Activated CD8-positive, alpha-beta T cell treated with anti-CD3 and anti-CD28 coated beads, Interleukin-2, amount 10 ng/mL, durations not matched to agents 7 days and 5 days (primary cell): ENCODE measurements around the gene KPNA1. TPM values are rescaled to one million over a fixed set of nuclear protein-coding genes. Genes with fewer than 3 reads are reported as not detected.
A peak's percentile ranks its signal among the peaks of the same experiment; 100 is the strongest.

Experiments used
- ATAC-seq: fragments of 150-1000 bp; cut with Tn5 transposase; one replicate; pipeline ENCODE4 v1.10.0; 2021; ENCODE audit warnings: moderate library complexity
- CTCF ChIA-PET: fragments of 350-600 bp; sonication (Branson Sonifier 250); formaldehyde crosslinking; loops from one replicate; lab custom pipeline; 2021; ENCODE audit warnings: antibody characterized with exemption; lab: Charles Lee
- POLR2A ChIA-PET: fragments of 350-600 bp; sonication (Branson Sonifier 250); formaldehyde crosslinking; loops from one replicate; lab custom pipeline; 2021; ENCODE audit warnings: antibody characterized with exemption; lab: Charles Lee
- DNase-seq: peaks from one replicate; pipeline ENCODE4 v3.0.0-alpha.2; 2020
- H3K27ac Mint-ChIP-seq: one replicate; pipeline ENCODE4 v1.8.0; 2021; ENCODE audit warnings: mild to moderate bottlenecking, mixed read lengths
- H3K27me3 Mint-ChIP-seq: one replicate; pipeline ENCODE4 v1.8.0; 2021; ENCODE audit warnings: low read depth, mixed read lengths
- H3K36me3 Mint-ChIP-seq: one replicate; pipeline ENCODE4 v1.8.0; 2021; ENCODE audit warnings: low read depth, mixed read lengths
- H3K4me1 Mint-ChIP-seq: one replicate; pipeline ENCODE4 v1.8.0; 2021; ENCODE audit warnings: low read depth, mixed read lengths
- H3K4me3 Mint-ChIP-seq: one replicate; pipeline ENCODE4 v1.8.0; 2021; ENCODE audit warnings: mild to moderate bottlenecking, mixed read lengths
- H3K9me3 Mint-ChIP-seq: one replicate; pipeline ENCODE4 v1.8.0; 2022; ENCODE audit warnings: mixed read lengths; ENCODE audit not compliant: insufficient read depth
- total RNA-seq, 2 experiments: library from RNA; stranded (reverse); gene quantifications; one replicate each; pipeline ENCODE4 v1.2.3, GENCODE V29; 2021

The KPNA1 gene
- total RNA-seq, 2 experiments from 2014 or later, result 58.8 to 60.2 TPM

- ChIA-PET CTCF (no interaction called here), POLR2A (no interaction called here)
- no peak overlapping the region for H3K27ac Mint-ChIP-seq
- no peaks in the 10 kb centered on the region for H3K9me3 Mint-ChIP-seq
- no peak overlapping the region for H3K4me3 Mint-ChIP-seq
- ATAC-seq, result no peak
- H3K4me1 Mint-ChIP-seq, result peaks cover 19% of the 10 kb centered on the region
- no peak for DNase-seq
- peaks cover 22% of the 10 kb centered on the region for H3K36me3 Mint-ChIP-seq
- no peaks in the 10 kb centered on the region for H3K27me3 Mint-ChIP-seq
These were observed 115.8 kb downstream of the KPNA1 start for GRCh38 chr3:122398920-122399319.

- ATAC-seq, result no peak
- H3K4me3 Mint-ChIP-seq, result no peak overlapping the region
- no peaks in the 10 kb centered on the region for H3K9me3 Mint-ChIP-seq
- ChIA-PET CTCF (interaction anchor here (0.7 to 1.4 kb wide), 4 partner anchors 11 to 282 kb away, joined by 3 to 4 read pairs (median 3); partner anchors contain the start of gene FAM162A), POLR2A (no interaction called here)
- no peak overlapping the region for H3K27ac Mint-ChIP-seq
- DNase-seq, result no peak
- H3K36me3 Mint-ChIP-seq, result peaks cover 21% of the 10 kb centered on the region
- no peaks in the 10 kb centered on the region for H3K27me3 Mint-ChIP-seq
- peaks cover 24% of the 10 kb centered on the region for H3K4me1 Mint-ChIP-seq
These were observed 117.5 kb downstream of the KPNA1 start for GRCh38 chr3:122397201-122397600.

DNA sequence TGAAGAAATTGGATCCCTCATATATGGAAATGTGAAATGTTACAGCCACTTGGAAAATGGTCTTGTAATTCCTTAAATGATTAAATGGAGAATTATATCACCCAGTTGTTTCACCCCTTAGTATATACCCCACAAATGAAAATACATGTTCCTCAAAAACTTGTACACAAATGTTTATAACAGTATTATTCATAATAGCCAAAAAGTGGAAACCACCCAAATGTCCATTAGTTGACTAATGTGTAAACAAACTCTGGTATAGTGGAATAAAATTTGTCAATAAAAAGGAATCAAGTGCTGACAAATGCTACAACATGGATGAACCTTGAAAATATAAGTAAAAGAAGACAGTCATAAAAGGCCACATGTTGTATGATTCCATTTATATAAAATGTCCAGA, 118.2 kb downstream of the KPNA1 start:
- ChIA-PET CTCF (no interaction called here), POLR2A (interaction anchor here (1.3 kb wide), 1 partner anchor 13 kb away, joined by 4 read pairs; the partner anchor contains the start of genes FAM162A and MIX23)
- Mint-ChIP-seq H3K27ac (no peak overlapping the region), H3K27me3 (no peaks in the 10 kb centered on the region), H3K4me1 (peaks cover 24% of the 10 kb centered on the region), H3K36me3 (peaks cover 22% of the 10 kb centered on the region), H3K9me3 (no peaks in the 10 kb centered on the region), H3K4me3 (no peak overlapping the region)
- no peak for DNase-seq
- no peak for ATAC-seq

- Mint-ChIP-seq H3K27me3 (no peaks in the 10 kb centered on the region), H3K4me3 (no peak overlapping the region), H3K27ac (no peak overlapping the region), H3K4me1 (peaks cover 24% of the 10 kb centered on the region), H3K36me3 (peaks cover 22% of the 10 kb centered on the region), H3K9me3 (no peaks in the 10 kb centered on the region)
- ChIA-PET POLR2A (interaction anchor here (1.3 kb wide), 1 partner anchor 12 kb away, joined by 4 read pairs; the partner anchor contains the start of genes FAM162A and MIX23), CTCF (interaction anchor here (0.7 to 1.0 kb wide), 3 partner anchors 9 to 21 kb away, joined by 3 to 7 read pairs (median 3); partner anchors contain the start of genes FAM162A and WDR5B)
- DNase-seq, result no peak
- no peak for ATAC-seq
These were observed 119.2 kb downstream of the KPNA1 start for GRCh38 chr3:122395582-122395981.

- Mint-ChIP-seq H3K27me3 (no peaks in the 10 kb centered on the region), H3K4me3 (no peak overlapping the region), H3K4me1 (peaks cover 24% of the 10 kb centered on the region), H3K36me3 (peaks cover 15% of the 10 kb centered on the region), H3K27ac (no peak overlapping the region), H3K9me3 (no peaks in the 10 kb centered on the region)
- ATAC-seq (no peak), DNase-seq (no peak)
- ChIA-PET POLR2A (interaction anchor here (0.8 to 1.8 kb wide), 2 partner anchors 10 to 22 kb away, joined by 3 to 8 read pairs; partner anchors contain the start of genes FAM162A and WDR5B), CTCF (interaction anchor here (0.9 to 5.8 kb wide), 14 partner anchors 8 to 847 kb away, joined by 3 to 53 read pairs (median 9); partner anchors contain the start of genes FAM162A, PARP14, POLQ and WDR5B)
These were observed 120.6 kb downstream of the KPNA1 start for GRCh38 chr3:122394173-122394572.

DNA sequence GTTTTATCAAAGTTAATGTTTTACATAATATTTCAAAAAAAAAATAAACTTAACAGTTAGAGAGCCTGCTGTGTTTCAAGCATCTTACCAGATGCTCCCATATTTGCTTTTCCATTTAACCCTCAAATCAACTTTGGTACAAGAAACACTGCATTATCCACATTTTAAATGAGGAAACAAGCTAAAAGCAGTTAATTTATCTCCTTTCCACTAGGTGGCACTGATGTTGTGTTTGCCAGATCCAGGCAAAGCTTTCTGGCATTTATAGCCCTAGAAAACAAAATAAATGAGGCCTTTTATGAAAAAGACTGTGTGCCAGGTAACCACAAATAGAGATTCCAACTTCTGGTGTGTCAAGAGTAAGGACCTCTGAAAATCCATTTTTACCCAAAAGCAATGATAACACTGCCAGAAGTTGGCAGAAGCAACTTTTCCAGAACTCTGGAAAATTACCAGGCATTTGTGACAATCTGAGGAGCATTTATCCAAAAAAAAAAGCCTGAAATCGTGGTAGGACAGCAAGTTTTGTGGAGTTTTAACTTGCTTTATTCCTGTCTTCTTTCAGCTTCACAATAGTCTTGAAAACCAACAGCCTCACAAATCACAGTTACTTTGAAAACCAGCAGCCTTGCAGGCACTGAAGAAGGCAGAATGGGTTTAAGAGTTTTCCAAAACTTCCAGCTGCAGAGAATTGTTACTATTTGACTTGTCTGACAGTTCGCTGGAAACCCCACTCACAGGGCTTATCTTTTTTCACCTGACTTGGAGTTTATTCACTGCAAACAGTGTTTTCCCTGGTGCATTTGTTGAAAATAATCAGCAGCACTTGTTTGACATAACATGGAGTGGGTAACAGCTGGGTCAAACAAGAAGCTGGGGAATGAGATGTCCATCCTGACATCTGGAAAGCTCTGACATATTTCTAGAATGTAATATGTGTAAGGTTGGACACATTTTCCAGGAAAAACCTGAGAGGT, 121.6 kb downstream of the KPNA1 start:
- POLR2A ChIA-PET, result interaction anchor here (0.8 to 1.8 kb wide), 4 partner anchors 9 to 635 kb away, joined by 3 to 8 read pairs (median 3); partner anchors contain the start of genes FAM162A and WDR5B
- peaks cover 28% of the 10 kb centered on the region for H3K4me1 Mint-ChIP-seq
- no peaks in the 10 kb centered on the region for H3K9me3 Mint-ChIP-seq
- CTCF ChIA-PET, result interaction anchor here (0.6 to 5.8 kb wide), 41 partner anchors 9 to 846 kb away, joined by 3 to 53 read pairs (median 4); partner anchors contain the start of genes FAM162A, KPNA1, MIX23 and PARP14
- no peak overlapping the region for H3K4me3 Mint-ChIP-seq
- H3K36me3 Mint-ChIP-seq, result peaks cover 18% of the 10 kb centered on the region
- DNase-seq (peak; percentile 42), ATAC-seq (no peak)
- no peak overlapping the region for H3K27ac Mint-ChIP-seq
- no peaks in the 10 kb centered on the region for H3K27me3 Mint-ChIP-seq

- no peak for ATAC-seq
- Mint-ChIP-seq H3K9me3 (no peaks in the 10 kb centered on the region), H3K36me3 (peaks cover 29% of the 10 kb centered on the region), H3K4me1 (peaks cover 38% of the 10 kb centered on the region), H3K4me3 (no peak overlapping the region), H3K27ac (no peak overlapping the region), H3K27me3 (no peaks in the 10 kb centered on the region)
- POLR2A ChIA-PET, result interaction anchor here (0.6 kb wide), 1 partner anchor 305 kb away, joined by 4 read pairs; no protein-coding TSS in a partner anchor
- no peak for DNase-seq
- CTCF ChIA-PET, result interaction anchor here (0.7 to 5.8 kb wide), 7 partner anchors 9 to 364 kb away, joined by 3 to 53 read pairs (median 6); partner anchors contain the start of genes KPNA1, MIX23, PARP14 and WDR5B
These were observed 122.9 kb downstream of the KPNA1 start for GRCh38 chr3:122391681-122392446.

DNA sequence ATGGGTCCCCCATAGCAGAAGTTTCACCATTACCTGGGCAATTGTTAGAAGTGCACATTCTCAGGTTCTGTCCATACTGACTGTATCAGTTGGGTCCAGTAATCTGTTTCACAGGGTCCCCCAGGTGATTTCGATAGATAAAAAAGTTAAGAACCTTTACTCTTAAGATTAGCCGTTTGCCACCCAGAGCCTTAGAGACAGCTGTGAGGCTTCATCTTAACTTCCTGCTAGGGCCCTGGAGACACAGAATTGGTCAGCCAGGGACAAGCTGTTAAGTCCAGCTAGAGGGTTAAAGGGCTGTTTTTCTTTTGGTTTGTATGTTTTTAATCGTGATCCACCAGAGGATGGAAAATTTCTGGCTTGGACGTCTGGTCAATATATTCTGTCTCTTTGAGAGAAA, 124.1 kb downstream of the KPNA1 start:
- ChIA-PET POLR2A (no interaction called here), CTCF (interaction anchor here (1.0 to 5.8 kb wide), 3 partner anchors 17 to 289 kb away, joined by 3 to 53 read pairs (median 3); partner anchors contain the start of gene PARP14)
- Mint-ChIP-seq H3K27ac (no peak overlapping the region), H3K4me3 (no peak overlapping the region), H3K9me3 (no peaks in the 10 kb centered on the region), H3K27me3 (no peaks in the 10 kb centered on the region), H3K4me1 (peaks cover 43% of the 10 kb centered on the region), H3K36me3 (peaks cover 37% of the 10 kb centered on the region)
- no peak for DNase-seq
- no peak for ATAC-seq

DNA sequence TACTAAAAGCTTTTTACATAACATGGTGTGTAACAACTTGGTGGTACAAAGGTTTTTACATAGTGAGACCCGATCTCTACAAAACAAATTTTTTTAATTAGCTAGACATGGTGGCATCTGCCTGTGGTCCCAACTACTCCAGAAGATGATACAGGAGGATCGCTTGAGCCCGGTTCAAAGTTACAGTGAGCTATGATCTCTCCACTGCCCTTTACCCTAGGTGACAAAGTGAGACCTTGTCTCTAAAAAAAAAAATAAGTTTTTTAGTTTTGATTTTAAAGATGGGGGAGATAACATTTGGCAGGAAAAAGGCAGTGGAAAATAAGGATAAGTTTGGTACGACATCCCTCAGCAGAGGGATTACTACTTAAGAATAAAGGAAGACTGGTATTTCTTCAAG, 124.8 kb downstream of the KPNA1 start:
- POLR2A ChIA-PET, result no interaction called here

GRCh38 chr3:122389197-122389596, 125.5 kb downstream of the KPNA1 start:
- ChIA-PET POLR2A (no interaction called here), CTCF (interaction anchor here (0.7 to 5.8 kb wide), 8 partner anchors 13 to 843 kb away, joined by 3 to 53 read pairs (median 3); partner anchors contain the start of gene PARP14)
- no peak for ATAC-seq
- no peak overlapping the region for H3K27ac Mint-ChIP-seq
- no peak overlapping the region for H3K4me3 Mint-ChIP-seq
- no peak for DNase-seq
- H3K27me3 Mint-ChIP-seq, result no peaks in the 10 kb centered on the region
- H3K4me1 Mint-ChIP-seq, result peaks cover 36% of the 10 kb centered on the region
- H3K9me3 Mint-ChIP-seq, result no peaks in the 10 kb centered on the region
- H3K36me3 Mint-ChIP-seq, result peaks cover 32% of the 10 kb centered on the region

More for the DNA sequence above, 124.8 kb downstream of the KPNA1 start:
- no peak for DNase-seq
- ATAC-seq, result no peak
- Mint-ChIP-seq H3K4me1 (peaks cover 39% of the 10 kb centered on the region), H3K27me3 (no peaks in the 10 kb centered on the region), H3K27ac (no peak overlapping the region), H3K4me3 (no peak overlapping the region), H3K9me3 (no peaks in the 10 kb centered on the region), H3K36me3 (peaks cover 36% of the 10 kb centered on the region)
- CTCF ChIA-PET, result interaction anchor here (0.8 to 5.8 kb wide), 3 partner anchors 18 to 843 kb away, joined by 3 to 53 read pairs (median 3); partner anchors contain the start of gene PARP14

GRCh38 chr3:122387709-122388108, 127.0 kb downstream of the KPNA1 start:
- no peak overlapping the region for H3K27ac Mint-ChIP-seq
- ChIA-PET POLR2A (no interaction called here), CTCF (no interaction called here)
- ATAC-seq (no peak), DNase-seq (no peak)
- peaks cover 33% of the 10 kb centered on the region for H3K4me1 Mint-ChIP-seq
- no peaks in the 10 kb centered on the region for H3K27me3 Mint-ChIP-seq
- H3K9me3 Mint-ChIP-seq, result no peaks in the 10 kb centered on the region
- no peak overlapping the region for H3K4me3 Mint-ChIP-seq
- peaks cover 25% of the 10 kb centered on the region for H3K36me3 Mint-ChIP-seq
